GM13977 (cell line): ENCODE results near the gene DYRK1A.

Experiments
- DNase-seq: peaks from one replicate; pipeline ENCODE4 v3.0.0; 2012; ENCODE audit warnings: low spot score
- in situ Hi-C: fragments of 300-500 bp; cut with MboI; formaldehyde crosslinking; loops from one replicate; pipeline ENCODE4 v1.12.0; 2022; ENCODE audit warnings: low sequenced_read_pairs, low pct_unique_long_range_greater_than_20kb, mixed read lengths, inconsistent platforms; ENCODE audit not compliant: unreplicated experiment
- TF ChIP-seq, protein P1 (sequence below): IDR thresholded peaks from 2 replicates; pipeline ENCODE4 v1.5.1; 2012; ENCODE audit warnings: mild to moderate bottlenecking, control low read depth; ENCODE audit not compliant: insufficient read depth; ENCODE audit errors: extremely low read depth, missing control alignments

The DYRK1A gene

GRCh38 chr21:37337179-37337578 is 29.4 kb upstream of the DYRK1A start:
- DNase-seq = no peak
- TF ChIP-seq, protein P1, sequence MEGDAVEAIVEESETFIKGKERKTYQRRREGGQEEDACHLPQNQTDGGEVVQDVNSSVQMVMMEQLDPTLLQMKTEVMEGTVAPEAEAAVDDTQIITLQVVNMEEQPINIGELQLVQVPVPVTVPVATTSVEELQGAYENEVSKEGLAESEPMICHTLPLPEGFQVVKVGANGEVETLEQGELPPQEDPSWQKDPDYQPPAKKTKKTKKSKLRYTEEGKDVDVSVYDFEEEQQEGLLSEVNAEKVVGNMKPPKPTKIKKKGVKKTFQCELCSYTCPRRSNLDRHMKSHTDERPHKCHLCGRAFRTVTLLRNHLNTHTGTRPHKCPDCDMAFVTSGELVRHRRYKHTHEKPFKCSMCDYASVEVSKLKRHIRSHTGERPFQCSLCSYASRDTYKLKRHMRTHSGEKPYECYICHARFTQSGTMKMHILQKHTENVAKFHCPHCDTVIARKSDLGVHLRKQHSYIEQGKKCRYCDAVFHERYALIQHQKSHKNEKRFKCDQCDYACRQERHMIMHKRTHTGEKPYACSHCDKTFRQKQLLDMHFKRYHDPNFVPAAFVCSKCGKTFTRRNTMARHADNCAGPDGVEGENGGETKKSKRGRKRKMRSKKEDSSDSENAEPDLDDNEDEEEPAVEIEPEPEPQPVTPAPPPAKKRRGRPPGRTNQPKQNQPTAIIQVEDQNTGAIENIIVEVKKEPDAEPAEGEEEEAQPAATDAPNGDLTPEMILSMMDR = no peak
- in situ Hi-C loops = no loop called here

GRCh38 chr21:37337831-37338230 is 28.7 kb upstream of the DYRK1A start:
- TF ChIP-seq, protein P1 = no peak
- in situ Hi-C loops = no loop called here
- DNase-seq = no peak

DNA sequence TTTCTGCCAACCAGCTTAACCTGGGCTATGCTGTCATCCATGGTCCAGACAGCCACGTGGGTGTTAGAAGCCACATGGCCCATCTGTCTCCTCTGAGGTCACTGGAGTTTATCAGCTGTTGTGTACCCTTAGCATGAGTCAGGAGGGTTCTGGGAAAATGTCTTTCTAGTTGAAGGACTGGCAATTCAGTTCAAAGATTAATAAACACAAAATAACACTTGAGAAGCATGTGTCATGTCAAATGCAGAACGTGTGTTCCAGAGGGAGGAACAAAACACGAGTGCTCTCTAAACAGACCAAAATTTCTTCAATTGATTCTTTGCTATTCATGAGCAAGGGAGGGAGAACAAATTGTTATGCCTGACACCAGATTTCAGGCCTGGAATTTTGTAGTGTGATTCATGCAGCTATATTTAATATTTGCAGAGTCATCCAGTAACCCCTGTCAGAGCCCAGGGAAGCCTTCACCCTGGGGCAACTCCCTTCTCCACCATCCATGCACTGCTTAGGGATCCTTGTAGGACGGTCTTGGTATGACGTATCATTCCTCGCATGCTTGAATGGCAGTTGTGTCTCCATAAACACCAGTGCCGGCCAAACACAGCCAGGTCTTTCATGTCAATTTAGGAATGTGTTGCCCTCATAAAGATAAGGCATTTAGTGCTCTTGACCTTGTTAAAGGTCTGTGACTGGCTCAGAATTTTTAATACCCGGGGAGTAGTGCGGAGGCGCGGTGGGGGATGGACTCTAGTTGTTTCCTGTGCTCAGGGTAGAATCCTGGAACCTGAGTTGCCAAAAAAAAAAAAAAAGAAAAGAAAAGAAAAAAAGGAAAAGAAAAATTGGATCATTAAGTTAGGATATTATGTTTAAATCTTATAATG is 27.7 kb upstream of the DYRK1A start:
- TF ChIP-seq, protein P1 = no peak
- in situ Hi-C loops = no loop called here
- DNase-seq = no peak

DNA sequence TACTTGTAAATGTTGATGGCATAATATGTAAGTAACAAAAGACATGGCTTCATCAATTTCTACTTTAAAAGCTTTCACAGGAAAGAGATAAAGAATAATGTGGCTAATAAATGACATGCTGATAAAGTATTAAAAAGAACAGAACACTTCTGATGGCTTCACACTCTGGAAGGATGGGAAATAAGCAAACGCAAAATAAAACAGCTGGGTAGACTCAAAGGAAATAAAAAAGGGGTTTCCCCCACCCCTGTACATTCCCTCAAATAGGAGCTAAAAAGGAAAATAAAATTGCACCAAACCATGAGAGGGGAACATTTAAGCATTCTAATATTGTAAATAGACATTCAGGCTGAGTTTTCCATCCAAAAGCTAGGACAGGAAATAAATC is 27.0 kb upstream of the DYRK1A start:
- DNase-seq = no peak
- in situ Hi-C loops = no loop called here
- TF ChIP-seq, protein P1 = no peak

DNA sequence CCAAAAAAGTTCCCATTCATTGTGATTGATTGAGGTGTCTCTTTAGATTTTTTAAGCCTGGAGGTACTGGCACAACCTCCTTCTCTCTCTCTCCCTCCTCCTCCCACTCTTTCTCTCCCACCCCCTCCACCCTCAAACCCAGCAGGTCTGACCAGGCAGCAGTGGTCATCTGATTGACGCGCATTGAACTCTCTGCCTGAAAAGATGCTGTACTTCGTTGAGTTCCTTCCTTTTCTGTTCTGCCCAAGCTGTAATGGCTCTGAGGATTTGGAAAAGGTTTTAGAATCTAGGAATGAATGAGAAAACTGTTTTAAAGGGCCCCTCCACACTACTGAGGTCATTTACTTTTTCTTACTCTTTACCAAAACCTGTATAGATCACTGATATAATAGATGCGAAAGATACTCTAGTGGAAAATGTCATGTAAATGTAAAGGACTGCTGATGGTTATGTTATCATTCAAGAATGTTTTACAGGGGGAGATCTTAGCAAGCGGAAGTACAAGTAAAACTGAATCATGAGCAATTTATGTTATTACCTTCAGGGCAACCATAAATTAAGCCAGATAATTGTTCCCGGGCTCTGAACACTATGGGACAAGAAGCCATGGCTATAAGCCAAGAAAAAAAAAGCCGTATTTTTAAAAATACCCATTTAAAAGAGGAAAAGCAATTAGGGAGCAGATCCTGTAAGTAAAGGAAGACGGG is 25.2 kb upstream of the DYRK1A start:
- in situ Hi-C loops = no loop called here
- TF ChIP-seq, protein P1 = no peak
- no peak for DNase-seq

DNA sequence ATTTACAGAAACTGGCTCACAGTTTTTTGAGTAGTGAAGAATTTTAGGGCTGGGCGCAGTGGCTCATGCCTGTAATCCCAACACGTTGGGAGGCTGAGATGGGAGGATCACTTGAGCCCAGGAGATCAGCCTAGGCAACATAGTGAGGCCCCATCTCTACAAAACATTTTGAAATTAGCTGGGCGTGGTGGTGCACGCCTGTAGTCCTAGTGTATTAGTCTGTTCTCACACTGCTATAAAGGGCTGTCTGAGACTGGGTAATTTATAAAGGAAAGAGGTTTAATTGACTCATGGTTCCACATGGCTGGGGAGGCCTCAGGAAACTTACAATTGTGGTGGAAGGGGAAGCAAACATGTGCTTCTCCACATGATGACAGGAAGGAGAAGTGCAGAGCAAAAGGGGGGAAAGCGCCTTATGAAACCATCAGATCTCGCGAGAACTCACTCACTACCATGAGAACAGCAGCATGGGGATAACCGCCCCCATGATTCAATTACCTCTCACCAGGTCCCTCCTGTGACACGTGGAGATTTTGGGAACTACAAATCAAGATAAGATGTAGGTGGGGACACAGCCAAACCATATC is 24.4 kb upstream of the DYRK1A start:
- no peak for DNase-seq
- in situ Hi-C loops = no loop called here
- TF ChIP-seq, protein P1 = no peak
